Liver (tissue), 3 donors: ENCODE results near the gene TNFRSF8.

Experiments used
- ATF3 ChIP-seq: IDR thresholded peaks from 2 replicates; pipeline ENCODE4 v1.6.1; 2016; ENCODE audit warnings: antibody characterized with exemption
- FOXA2 ChIP-seq: IDR thresholded peaks from 2 replicates; pipeline ENCODE4 v1.6.1; 2016; ENCODE audit warnings: antibody characterized with exemption
- GABPA ChIP-seq, 2 donors: IDR thresholded peaks in 1 of 2; conservative IDR thresholded peaks in 1 of 2; 2 replicates each; pipeline ENCODE4 v1.6.1; 2016; ENCODE audit warnings: antibody characterized with exemption in 2 of 2, mild to moderate bottlenecking in 1 of 2, moderate library complexity in 1 of 2
- HNF4A ChIP-seq, 2 donors: conservative IDR thresholded peaks; 2 replicates each; pipeline ENCODE4 v1.6.1; 2016; ENCODE audit warnings: antibody characterized with exemption in 2 of 2, mild to moderate bottlenecking in 2 of 2
- JUND ChIP-seq, 2 donors: IDR thresholded peaks; 2 replicates each; pipeline ENCODE4 v1.6.1; 2016; ENCODE audit warnings: antibody characterized with exemption in 2 of 2
- RAD21 ChIP-seq, 2 donors: IDR thresholded peaks; 2 replicates each; pipeline ENCODE4 v1.6.1; 2016; ENCODE audit warnings: antibody characterized with exemption in 2 of 2, mild to moderate bottlenecking in 2 of 2
- TAF1 ChIP-seq: conservative IDR thresholded peaks from 2 replicates; pipeline ENCODE4 v1.6.1; 2016; ENCODE audit warnings: antibody characterized with exemption, mild to moderate bottlenecking
- YY1 ChIP-seq: IDR thresholded peaks from 2 replicates; pipeline ENCODE4 v1.6.1; 2016; ENCODE audit warnings: antibody characterized with exemption, mild to moderate bottlenecking
- TF ChIP-seq, protein P1 (sequence below): fragments of 150-350 bp; IDR thresholded peaks from 2 replicates; pipeline ENCODE4 v1.5.1; 2017; ENCODE audit warnings: improper control_type of control experiment, low read depth, low read length; ENCODE audit not compliant: missing input control
- TF ChIP-seq, protein P2 (sequence below): IDR thresholded peaks from 2 replicates; pipeline ENCODE4 v1.6.1; 2016; ENCODE audit warnings: antibody characterized with exemption, mild to moderate bottlenecking
- donor health status: healthy.
- donor health status: healthy.

DNA sequence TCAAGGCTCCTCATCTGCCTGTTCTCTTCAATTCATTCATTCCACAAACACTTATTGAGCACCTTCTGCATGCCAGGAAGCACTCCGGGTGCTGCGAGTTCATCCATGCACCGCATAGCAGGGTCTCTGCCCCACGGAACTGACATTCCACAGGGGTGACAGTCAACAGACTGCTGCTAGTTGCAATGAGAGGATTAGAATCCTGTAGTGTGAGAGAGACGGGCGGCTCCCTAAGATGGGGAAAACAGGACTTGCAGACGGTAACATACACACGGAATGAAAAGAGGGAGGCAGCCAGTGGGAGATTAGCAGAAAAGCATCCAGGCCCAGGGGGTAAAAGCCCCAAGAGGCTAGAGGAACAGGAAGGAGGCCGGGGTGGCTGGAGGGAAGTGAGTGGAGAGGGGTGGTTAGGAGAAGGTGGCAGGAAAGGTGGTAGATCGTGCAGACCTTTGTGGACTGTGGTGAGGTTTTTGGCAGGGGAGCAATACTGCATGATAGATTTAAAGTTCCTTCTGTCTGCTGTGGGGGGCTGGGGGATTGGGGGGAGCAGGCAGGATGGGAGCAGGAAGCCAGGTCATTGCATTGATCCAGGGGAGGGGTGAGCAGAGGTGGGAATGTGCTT, 6.6 kb downstream of the TNFRSF8 start:
- TF ChIP-seq ATF3, result no peak
- TF ChIP-seq, protein P1, sequence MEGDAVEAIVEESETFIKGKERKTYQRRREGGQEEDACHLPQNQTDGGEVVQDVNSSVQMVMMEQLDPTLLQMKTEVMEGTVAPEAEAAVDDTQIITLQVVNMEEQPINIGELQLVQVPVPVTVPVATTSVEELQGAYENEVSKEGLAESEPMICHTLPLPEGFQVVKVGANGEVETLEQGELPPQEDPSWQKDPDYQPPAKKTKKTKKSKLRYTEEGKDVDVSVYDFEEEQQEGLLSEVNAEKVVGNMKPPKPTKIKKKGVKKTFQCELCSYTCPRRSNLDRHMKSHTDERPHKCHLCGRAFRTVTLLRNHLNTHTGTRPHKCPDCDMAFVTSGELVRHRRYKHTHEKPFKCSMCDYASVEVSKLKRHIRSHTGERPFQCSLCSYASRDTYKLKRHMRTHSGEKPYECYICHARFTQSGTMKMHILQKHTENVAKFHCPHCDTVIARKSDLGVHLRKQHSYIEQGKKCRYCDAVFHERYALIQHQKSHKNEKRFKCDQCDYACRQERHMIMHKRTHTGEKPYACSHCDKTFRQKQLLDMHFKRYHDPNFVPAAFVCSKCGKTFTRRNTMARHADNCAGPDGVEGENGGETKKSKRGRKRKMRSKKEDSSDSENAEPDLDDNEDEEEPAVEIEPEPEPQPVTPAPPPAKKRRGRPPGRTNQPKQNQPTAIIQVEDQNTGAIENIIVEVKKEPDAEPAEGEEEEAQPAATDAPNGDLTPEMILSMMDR, result no peak
- no peak for TF ChIP-seq TAF1
- no peak for TF ChIP-seq GABPA (IDR thresholded peaks at IDR 0.05 in 1 of 2, conservative IDR thresholded peaks at IDR 0.05 in 1 of 2)
- no peak for TF ChIP-seq HNF4A (conservative IDR thresholded peaks at IDR 0.05)
- no peak for TF ChIP-seq JUND (IDR thresholded peaks at IDR 0.05)
- no peak for TF ChIP-seq YY1
- TF ChIP-seq RAD21 (IDR thresholded peaks at IDR 0.05), result no peak
- TF ChIP-seq, protein P2, sequence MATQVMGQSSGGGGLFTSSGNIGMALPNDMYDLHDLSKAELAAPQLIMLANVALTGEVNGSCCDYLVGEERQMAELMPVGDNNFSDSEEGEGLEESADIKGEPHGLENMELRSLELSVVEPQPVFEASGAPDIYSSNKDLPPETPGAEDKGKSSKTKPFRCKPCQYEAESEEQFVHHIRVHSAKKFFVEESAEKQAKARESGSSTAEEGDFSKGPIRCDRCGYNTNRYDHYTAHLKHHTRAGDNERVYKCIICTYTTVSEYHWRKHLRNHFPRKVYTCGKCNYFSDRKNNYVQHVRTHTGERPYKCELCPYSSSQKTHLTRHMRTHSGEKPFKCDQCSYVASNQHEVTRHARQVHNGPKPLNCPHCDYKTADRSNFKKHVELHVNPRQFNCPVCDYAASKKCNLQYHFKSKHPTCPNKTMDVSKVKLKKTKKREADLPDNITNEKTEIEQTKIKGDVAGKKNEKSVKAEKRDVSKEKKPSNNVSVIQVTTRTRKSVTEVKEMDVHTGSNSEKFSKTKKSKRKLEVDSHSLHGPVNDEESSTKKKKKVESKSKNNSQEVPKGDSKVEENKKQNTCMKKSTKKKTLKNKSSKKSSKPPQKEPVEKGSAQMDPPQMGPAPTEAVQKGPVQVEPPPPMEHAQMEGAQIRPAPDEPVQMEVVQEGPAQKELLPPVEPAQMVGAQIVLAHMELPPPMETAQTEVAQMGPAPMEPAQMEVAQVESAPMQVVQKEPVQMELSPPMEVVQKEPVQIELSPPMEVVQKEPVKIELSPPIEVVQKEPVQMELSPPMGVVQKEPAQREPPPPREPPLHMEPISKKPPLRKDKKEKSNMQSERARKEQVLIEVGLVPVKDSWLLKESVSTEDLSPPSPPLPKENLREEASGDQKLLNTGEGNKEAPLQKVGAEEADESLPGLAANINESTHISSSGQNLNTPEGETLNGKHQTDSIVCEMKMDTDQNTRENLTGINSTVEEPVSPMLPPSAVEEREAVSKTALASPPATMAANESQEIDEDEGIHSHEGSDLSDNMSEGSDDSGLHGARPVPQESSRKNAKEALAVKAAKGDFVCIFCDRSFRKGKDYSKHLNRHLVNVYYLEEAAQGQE, result no peak
- no peak for TF ChIP-seq FOXA2
